HepG2 (cell line): ENCODE measurements around the gene CCL17. TPM values are rescaled to one million over a fixed set of nuclear protein-coding genes. Genes with fewer than 3 reads are reported as not detected.

Source experiments
- ATAC-seq: fragments of 200-7000 bp; cut with Tn5 transposase; 3 replicates; pipeline ENCODE4 v1.9.1; 2020; ENCODE audit warnings: mild to moderate bottlenecking, moderate library complexity
- BruUV-seq: library from RNA; stranded (reverse); fragments of 400-500 nt; replicated peaks from 2 replicates; lab custom pipeline; 2021; lab: Mats Ljungman, UMichigan
- CTCF ChIA-PET: fragments of 300-600 bp; formaldehyde crosslinking; extraction: SDS; loops from one replicate; lab custom pipeline; 2021; ENCODE audit warnings: low total read pairs, inconsistent platforms, low intra/inter-chr PET ratio; lab: Yijun Ruan, JAX
- POLR2A ChIA-PET: fragments of 350-600 bp; sonication (Branson Sonifier 250); formaldehyde crosslinking; loops from one replicate; lab custom pipeline; 2020; ENCODE audit warnings: antibody characterized with exemption, inconsistent platforms; lab: Yijun Ruan, JAX
- DNase-seq: peaks from one replicate; pipeline ENCODE4 v3.0.0-alpha.2; 2015; ENCODE audit warnings: low spot score
- FAIRE-seq: peaks from 3 replicates; lab custom pipeline; 2011; peaks lifted over from hg19 to GRCh38; lab: Jason Lieb, UNC
- H2AFZ ChIP-seq: one replicate; pipeline ENCODE4 v1.6.1; 2011; ENCODE audit warnings: low read length, inconsistent platforms
- H3K27ac ChIP-seq: fragments of 300-600 bp; 3 replicates; pipeline ENCODE4 v1.8.0; 2011; ENCODE audit warnings: mixed run types, mild to moderate bottlenecking, mixed read lengths, low read length, inconsistent platforms; ENCODE audit not compliant: insufficient read depth; ENCODE audit errors: extremely low read length
- H3K27me3 ChIP-seq, 2 experiments: fragments of 200-600 bp in 1 of 2; 2 replicates in 1 of 2; 3 replicates in 1 of 2; pipeline versions ENCODE4 v1.6.0 to v1.8.0; 2011; ENCODE audit warnings: low read length in 2 of 2, mild to moderate bottlenecking in 2 of 2, moderate library complexity in 2 of 2, inconsistent platforms in 1 of 2; ENCODE audit not compliant: insufficient read depth in 2 of 2, control insufficient read depth in 1 of 2
- H3K36me3 ChIP-seq, 2 experiments: fragments of 200-600 bp in 1 of 2; replicated peaks in 1 of 2; 2 replicates in 1 of 2; 3 replicates in 1 of 2; pipeline versions ENCODE4 v1.5.1 to v1.8.0; 2011; ENCODE audit warnings: low read length in 2 of 2, inconsistent platforms in 1 of 2; ENCODE audit not compliant: insufficient read depth in 2 of 2, control insufficient read depth in 1 of 2
- H3K4me1 ChIP-seq: 2 replicates; pipeline ENCODE4 v1.5.1; 2012; ENCODE audit warnings: low read length, inconsistent platforms; ENCODE audit not compliant: insufficient read depth
- H3K4me2 ChIP-seq: 2 replicates; pipeline ENCODE4 v1.6.0; 2011; ENCODE audit warnings: low read depth, low read length, inconsistent platforms
- H3K4me3 ChIP-seq, 3 experiments: fragments of 200-600 bp in 1 of 3; sonication (generic), shearing (Covaris generic) in 1 of 3; replicated peaks in 1 of 3; 2 replicates each; pipeline ENCODE4 v1.5.1; 2011 to 2016; ENCODE audit warnings: low read length in 3 of 3, inconsistent platforms in 2 of 3, low read depth in 2 of 3, mild to moderate bottlenecking in 2 of 3, control low read depth in 1 of 3, mixed read lengths in 1 of 3; ENCODE audit not compliant: insufficient read depth in 1 of 3
- H3K79me2 ChIP-seq: one replicate; pipeline ENCODE4 v1.6.1; 2011; ENCODE audit warnings: low read length, inconsistent platforms; ENCODE audit not compliant: insufficient read depth
- H3K9ac ChIP-seq: 2 replicates; pipeline ENCODE4 v1.6.0; 2011; ENCODE audit warnings: mild to moderate bottlenecking, low read depth, low read length, inconsistent platforms; ENCODE audit not compliant: insufficient read depth
- H3K9me3 ChIP-seq: 2 replicates; pipeline ENCODE4 v1.5.1; 2012; ENCODE audit warnings: mild to moderate bottlenecking, low read length
- H4K20me1 ChIP-seq: 2 replicates; pipeline ENCODE4 v1.6.0; 2011; ENCODE audit warnings: inconsistent platforms, mild to moderate bottlenecking, low read length, moderate library complexity; ENCODE audit not compliant: insufficient read depth
- ATF7 ChIP-seq, 2 experiments: fragments of 450-650 bp in 1 of 2; sonication (generic) in 1 of 2; formaldehyde crosslinking in 1 of 2; IDR thresholded peaks; 2 replicates each; pipeline versions ENCODE4 v1.4.0 to v1.6.1; 2016 to 2020; ENCODE audit warnings: antibody characterized with exemption in 1 of 2, mild to moderate bottlenecking in 1 of 2, missing genetic modification reagents in 1 of 2
- CREB1 ChIP-seq, 2 experiments: fragments of 450-650 bp in 1 of 2; IDR thresholded peaks; 2 replicates each; pipeline ENCODE4 v1.6.1; 2016 to 2017; ENCODE audit warnings: control low read depth in 1 of 2, mild to moderate bottlenecking in 1 of 2, missing compliant biosample characterization in 1 of 2, missing genetic modification characterization in 1 of 2
- MBD4 ChIP-seq: IDR thresholded peaks from 2 replicates; pipeline ENCODE4 v1.6.1; 2012; ENCODE audit warnings: low read length, inconsistent platforms, borderline replicate concordance
- TBX2 ChIP-seq: sonication (generic); formaldehyde crosslinking; IDR thresholded peaks from 2 replicates; pipeline ENCODE4 v1.5.0; 2020; ENCODE audit warnings: missing genetic modification reagents, mild to moderate bottlenecking, borderline replicate concordance
- ZNF883 ChIP-seq: sonication (generic); formaldehyde crosslinking; IDR thresholded peaks from 2 replicates; pipeline ENCODE4 v1.5.1; 2020; ENCODE audit warnings: mild to moderate bottlenecking, missing genetic modification reagents; ENCODE audit errors: not compliant biosample characterization
- WGBS: methylation state at CpG from one replicate; pipeline ENCODE4 v1.1.6; 2017; ENCODE audit warnings: low lambda C conversion rate; 5-methylcytosine and 5-hydroxymethylcytosine counted together
- in situ Hi-C: cut with HindIII; loops from 2 replicates; pipeline ENCODE4 v1.10.0; 2017; ENCODE audit warnings: low pct_unique_long_range_greater_than_20kb; ENCODE audit not compliant: extremely low pct_ligation_motif_present
- intact Hi-C: fragments of 100-400 bp; cut with micrococcal nuclease; formaldehyde crosslinking; loops from one replicate; pipeline ENCODE4 v1.10.0; 2022; ENCODE audit not compliant: unreplicated experiment
- polyA plus RNA-seq, 8 experiments: library from polyadenylated mRNA; depleted of rRNA in 3 of 8; stranded (reverse) in 7 of 8; unstranded in 1 of 8; fragments of >200 nt; fragmentation: Illumina TruSeq in 4 of 8; extraction: Trizol in 4 of 8; gene quantifications; 2 replicates each; pipeline versions ENCODE4 v1.2.1 to v1.2.3, GENCODE V29; 2011 to 2016; ENCODE audit warnings: low read depth in 4 of 8, missing spikeins in 1 of 8, mixed read lengths in 1 of 8; ENCODE audit not compliant: insufficient read depth in 1 of 8
- total RNA-seq, 5 experiments: library from RNA; depleted of rRNA; stranded (reverse); fragments of >200 nt; fragmentation: Illumina TruSeq; extraction: Trizol; gene quantifications; 2 replicates each; pipeline ENCODE4 v1.2.3, GENCODE V29; 2016; ENCODE audit warnings: low read depth in 1 of 5

Gene CCL17
- total and polyA plus RNA-seq, 2 of the 13 experiments (the other 11 are each of a cell fraction or from before 2014, with no cell fraction given) = not detected

DNA sequence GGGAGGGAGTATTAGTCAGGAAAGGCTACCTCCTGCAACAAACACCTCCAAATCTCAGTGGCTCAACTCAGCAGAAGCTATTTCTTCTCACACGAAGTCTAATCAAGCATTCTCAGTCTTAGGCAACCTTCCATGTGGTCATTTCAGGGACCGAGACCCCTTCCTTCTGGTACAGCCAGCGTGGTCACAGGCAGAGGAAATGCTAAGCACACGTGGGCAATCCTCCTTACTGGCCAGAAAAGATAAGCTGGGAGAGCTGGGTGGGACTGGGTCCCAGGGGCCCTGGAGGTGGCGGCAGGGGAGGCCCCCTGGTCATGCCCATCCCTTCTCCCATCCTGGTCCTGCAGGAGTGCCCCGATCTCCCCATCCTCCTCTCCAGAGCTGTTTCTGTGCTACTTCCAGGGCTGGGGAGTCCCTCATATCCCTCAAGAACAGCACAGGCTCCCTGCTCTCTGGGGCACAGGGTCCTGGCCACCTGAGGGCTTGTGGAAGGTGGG, 38.0 kb upstream of the CCL17 start (continued):
- 0 out of 2 replicates have a peak, but pooled peaks have one; percentile 6 for TF ChIP-seq TBX2 (CRISPR knock-in tag)

DNA sequence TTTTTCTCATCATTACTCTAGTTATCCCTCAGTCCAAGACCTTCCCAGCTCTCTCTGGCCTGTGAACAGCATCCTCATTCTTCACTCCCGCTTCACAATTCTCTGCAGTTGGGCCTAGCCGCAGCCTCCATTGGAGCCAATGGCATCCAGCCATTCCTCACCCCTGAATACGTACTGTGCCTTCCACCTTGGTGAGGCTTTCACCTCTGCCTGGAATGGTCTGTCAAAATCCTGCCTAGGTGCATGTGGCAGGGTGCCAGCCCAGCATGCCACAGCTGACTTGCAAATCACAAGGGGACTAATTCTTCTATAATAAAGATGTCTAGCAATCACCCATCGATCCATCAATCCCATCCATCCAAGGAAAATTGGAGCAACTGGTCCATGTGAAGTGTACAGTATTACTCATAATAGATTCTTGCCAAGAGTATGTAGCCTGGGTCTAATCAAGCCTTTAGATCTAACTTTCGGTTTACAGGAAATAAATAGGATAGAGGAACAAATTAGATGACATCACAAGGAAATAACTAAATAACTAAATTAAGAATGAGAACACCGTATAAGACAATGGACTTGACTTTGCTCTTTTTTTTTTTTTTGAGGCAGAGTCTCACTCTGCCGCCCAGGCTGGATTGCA, 37.3 kb upstream of the CCL17 start:
- DNase-seq = no peak
- 41% methylated on average over 7 of the region's 7 CpGs for WGBS
- peaks cover 2 to 30% of the 10 kb centered on the region in 2 experiments; a peak in 3 of 5 replicates for H3K27me3 ChIP-seq
- FAIRE-seq = no peak
- H3K9me3 ChIP-seq = no peaks in the 10 kb centered on the region
- no peaks in the 10 kb centered on the region for H4K20me1 ChIP-seq
- POLR2A ChIA-PET = interaction anchor here (1.2 kb wide), 1 partner anchor 62 kb away, joined by 3 read pairs; no protein-coding TSS in a partner anchor
- in situ Hi-C loops (no loop called here), intact Hi-C loops (no loop called here)
- no TSS peak for BruUV-seq
- no peak overlapping the region for H2AFZ ChIP-seq
- no peak overlapping the region for H3K4me3 ChIP-seq
- no peak overlapping the region for H3K4me2 ChIP-seq
- H3K36me3 ChIP-seq = no peaks in the 10 kb centered on the region
- H3K4me1 ChIP-seq = peaks cover 48% of the 10 kb centered on the region
- no peak for ATAC-seq
- TF ChIP-seq MBD4 (no peak), ZNF883 (CRISPR knock-in tag) (no peak), ATF7 (IDR thresholded peaks at IDR 0.05) (peak; percentile 39; the same call in 1 of the 2 replicates), ATF7 (CRISPR knock-in tag; IDR thresholded peaks at IDR 0.05) (no peak), CREB1 (IDR thresholded peaks at IDR 0.05) (0 out of 2 replicates have a peak, but pooled peaks have one; percentile 1), CREB1 (CRISPR knock-in tag; IDR thresholded peaks at IDR 0.05) (no peak)
- TF ChIP-seq, all 625 proteins: peak for 2
- Histone ChIP-seq H3K27ac (no peak overlapping the region), H3K79me2 (no peaks in the 10 kb centered on the region), H3K9ac (no peak overlapping the region)
- CTCF ChIA-PET = no interaction called here
